ENCODE measurements around the gene XRCC1. TPM values are rescaled to one million over a fixed set of nuclear protein-coding genes. Genes with fewer than 3 reads are reported as not detected.

The XRCC1 gene
- total and polyA plus RNA-seq, 2 of the 4 experiments (the other 2 are of a cell fraction) = 12.5 to 21.3 TPM

- ChIA-PET CTCF (no interaction called here), POLR2A (ENCODE audit: unreplicated experiment) (interaction anchor here (0.5 kb wide), 1 partner anchor 69 kb away, joined by 3 read pairs; no protein-coding TSS in a partner anchor)
- H4K20me1 ChIP-seq (ENCODE audit: insufficient read depth, low read length) = peaks cover 15% of the 10 kb centered on the region
- H3K36me3 ChIP-seq (ENCODE audit: control insufficient read depth, insufficient read depth, low read length) = peaks cover 15% of the 10 kb centered on the region
- H3K9me1 ChIP-seq (ENCODE audit: insufficient read depth, low read length) = peaks cover 9% of the 10 kb centered on the region
- in situ Hi-C loops (cut with MboI; ENCODE audit: low sequenced_read_pairs) (no loop called here), dilution Hi-C loops (cut with HindIII; ENCODE audit: low sequenced_read_pairs, unreplicated experiment) (no loop called here), intact Hi-C loops (cut with micrococcal nuclease) (no loop called here)
- H3K9ac ChIP-seq (ENCODE audit: low read depth, low read length) = no peak overlapping the region
- BruUV-seq (replicated peaks) = no TSS peak
- TF ChIP-seq FOS (IDR thresholded peaks at IDR 0.05; ENCODE audit: low read depth, low read length) (no peak), RAD21 (IDR thresholded peaks at IDR 0.05; ENCODE audit: low read length) (no peak), CEBPB (IDR thresholded peaks at IDR 0.05; ENCODE audit: low read depth, low read length) (no peak), MXI1 (IDR thresholded peaks at IDR 0.05; ENCODE audit: borderline replicate concordance, low read depth, low read length) (no peak), CHD1 (IDR thresholded peaks at IDR 0.05; ENCODE audit: low read depth, low read length) (no peak), BHLHE40 (IDR thresholded peaks at IDR 0.05; ENCODE audit: low read depth, low read length) (no peak), POLR2A (IDR thresholded peaks at IDR 0.05; ENCODE audit: low read depth, low read length) (no peak), USF2 (IDR thresholded peaks at IDR 0.05; ENCODE audit: low read depth, low read length) (no peak), MAZ (IDR thresholded peaks at IDR 0.05; ENCODE audit: borderline replicate concordance, low read depth, low read length) (no peak), RFX5 (IDR thresholded peaks at IDR 0.05; ENCODE audit: low read depth, low read length) (no peak), RCOR1 (IDR thresholded peaks at IDR 0.05; ENCODE audit: insufficient replicate concordance, low read length) (no peak), MAFK (IDR thresholded peaks at IDR 0.05; ENCODE audit: low read depth, low read length) (no peak), SMC3 (IDR thresholded peaks at IDR 0.05; ENCODE audit: low read depth, low read length) (no peak), NFE2L2 (IDR thresholded peaks at IDR 0.05; ENCODE audit: low read depth, low read length) (no peak), CTCF (conservative IDR thresholded peaks at IDR 0.05; ENCODE audit: low read depth, low read length) (no peak), ELK1 (IDR thresholded peaks at IDR 0.05; ENCODE audit: borderline replicate concordance, low read depth, low read length) (no peak)
- no peak overlapping the region for H3K27ac ChIP-seq (ENCODE audit: insufficient read depth, low read length)
- no peak overlapping the region for H3K4ac ChIP-seq (ENCODE audit: low read depth, low read length)
- H2BK5ac ChIP-seq (ENCODE audit: low read depth, low read length, poor library complexity, severe bottlenecking) = no peak overlapping the region
- no peak overlapping the region for H3K4me3 ChIP-seq (ENCODE audit: insufficient read depth, low read depth, low read length)
- DNase-seq = no peak
- H2AFZ ChIP-seq (replicated peaks; ENCODE audit: low read length, poor library complexity) = no peak overlapping the region
- H4K91ac ChIP-seq (ENCODE audit: insufficient read depth, low read depth, low read length) = no peak overlapping the region
- H3K4me1 ChIP-seq (ENCODE audit: control insufficient read depth, insufficient read depth, low read length) = no peaks in the 10 kb centered on the region
- WGBS, 2 experiments (ENCODE audit: extremely low coverage in 2 of 2, insufficient read length in 1 of 2) = no CpG with 5 or more reads among the region's 7 CpGs
- no peak for ATAC-seq (ENCODE audit: low read depth)
- peaks cover 15 to 35% of the 10 kb centered on the region in 2 experiments for H3K79me1 ChIP-seq (ENCODE audit: low read depth in 1 of 2, low read length in 2 of 2)
- H3K18ac ChIP-seq (ENCODE audit: low read depth, low read length) = no peak overlapping the region
- no peak overlapping the region for H2AK5ac ChIP-seq (ENCODE audit: low read depth, low read length)
- H4K5ac ChIP-seq (ENCODE audit: low read depth, low read length) = no peak overlapping the region
- no peak overlapping the region for H3K4me2 ChIP-seq (ENCODE audit: low read depth, low read length)
- no peaks in the 10 kb centered on the region for H3K9me3 ChIP-seq (ENCODE audit: control insufficient read depth, insufficient read depth, low read length)
- no peak overlapping the region for H3K56ac ChIP-seq (ENCODE audit: extremely low read depth, insufficient read depth, low read length)
- no peak overlapping the region for H2AK9ac ChIP-seq (replicated peaks; ENCODE audit: low read depth, low read length, poor library complexity)
- H3K27me3 ChIP-seq (ENCODE audit: control insufficient read depth, insufficient read depth, low read length) = no peaks in the 10 kb centered on the region
- H2BK20ac ChIP-seq (ENCODE audit: low read depth, low read length) = no peak overlapping the region
- no peak overlapping the region for H4K8ac ChIP-seq (ENCODE audit: low read depth in 2 of 2, low read length in 2 of 2)
- no peak overlapping the region for H3K23ac ChIP-seq (ENCODE audit: low read depth, low read length)
- no peak overlapping the region for H3K14ac ChIP-seq (replicated peaks; ENCODE audit: low read depth, low read length)
- no peak overlapping the region for H2BK15ac ChIP-seq (ENCODE audit: low read depth, low read length)
- H2BK120ac ChIP-seq (ENCODE audit: low read depth, low read length) = no peak overlapping the region
These were observed 30.7 kb upstream of the XRCC1 start for GRCh38 chr19:43605875-43606568.
